Mesenchymal stem cell (in vitro differentiated cells and primary cell): ENCODE data around the gene KBTBD4.

Experiments used
- DNase-seq: peaks from one replicate; pipeline ENCODE4 v3.0.0-alpha.2; 2013
- H2AFZ ChIP-seq: one replicate; pipeline ENCODE4 v1.6.1; 2013; ENCODE audit warnings: low read depth, mild to moderate bottlenecking, control low read depth, inconsistent platforms, low read length, moderate library complexity
- H2AK5ac ChIP-seq: 2 replicates; pipeline ENCODE4 v1.6.1; 2013; ENCODE audit warnings: low read length, moderate library complexity, mild to moderate bottlenecking, inconsistent platforms; ENCODE audit not compliant: severe bottlenecking
- H2BK120ac ChIP-seq: one replicate; pipeline ENCODE4 v1.6.1; 2013; ENCODE audit warnings: low read depth, mild to moderate bottlenecking, inconsistent platforms, low read length, moderate library complexity
- H2BK12ac ChIP-seq, 2 experiments: one replicate each; pipeline ENCODE4 v1.6.1; 2013; ENCODE audit warnings: inconsistent platforms in 2 of 2, low read length in 2 of 2, mild to moderate bottlenecking in 2 of 2, moderate library complexity in 2 of 2, control low read depth in 1 of 2
- H2BK15ac ChIP-seq: one replicate; pipeline ENCODE4 v1.6.1; 2013; ENCODE audit warnings: mild to moderate bottlenecking, low read depth, inconsistent platforms; ENCODE audit not compliant: poor library complexity, severe bottlenecking
- H2BK5ac ChIP-seq: 2 replicates; pipeline ENCODE4 v1.6.1; 2013; ENCODE audit warnings: low read depth, mild to moderate bottlenecking, low read length, control low read depth, inconsistent platforms; ENCODE audit not compliant: poor library complexity, severe bottlenecking
- H3K14ac ChIP-seq, 2 experiments: one replicate each; pipeline ENCODE4 v1.6.1; 2013; ENCODE audit warnings: inconsistent platforms in 2 of 2, low read length in 2 of 2, control low read depth in 1 of 2, mild to moderate bottlenecking in 1 of 2, moderate library complexity in 1 of 2
- H3K18ac ChIP-seq, 2 experiments: one replicate each; pipeline ENCODE4 v1.6.1; 2013; ENCODE audit warnings: inconsistent platforms in 2 of 2, low read length in 2 of 2, control low read depth in 1 of 2, low read depth in 1 of 2, mild to moderate bottlenecking in 1 of 2
- H3K23ac ChIP-seq, 2 experiments: one replicate each; pipeline ENCODE4 v1.6.1; 2013; ENCODE audit warnings: inconsistent platforms in 2 of 2, low read length in 2 of 2, mild to moderate bottlenecking in 2 of 2, moderate library complexity in 2 of 2, control low read depth in 1 of 2
- H3K27ac ChIP-seq: 2 replicates; pipeline ENCODE4 v1.5.1; 2013; ENCODE audit warnings: mild to moderate bottlenecking, moderate library complexity, low read length, control low read depth, inconsistent platforms; ENCODE audit not compliant: poor library complexity, severe bottlenecking
- H3K27me3 ChIP-seq, 2 experiments: 2 replicates each; pipeline versions ENCODE4 v1.6.1 to v1.7.0; 2013; ENCODE audit warnings: low read length in 2 of 2, mild to moderate bottlenecking in 2 of 2, moderate library complexity in 2 of 2, control low read depth in 1 of 2, inconsistent platforms in 1 of 2; ENCODE audit not compliant: control insufficient read depth in 1 of 2, insufficient read depth in 1 of 2
- H3K36me3 ChIP-seq, 2 experiments: 2 replicates each; pipeline versions ENCODE4 v1.6.1 to v1.7.0; 2013; ENCODE audit warnings: low read length in 2 of 2, control low read depth in 1 of 2, inconsistent platforms in 1 of 2, low read depth in 1 of 2, mild to moderate bottlenecking in 1 of 2; ENCODE audit not compliant: insufficient read depth in 2 of 2, control insufficient read depth in 1 of 2
- H3K4ac ChIP-seq, 2 experiments: one replicate each; pipeline ENCODE4 v1.6.1; 2013; ENCODE audit warnings: inconsistent platforms in 2 of 2, low read length in 2 of 2, mild to moderate bottlenecking in 2 of 2, moderate library complexity in 2 of 2, control low read depth in 1 of 2, low read depth in 1 of 2
- H3K4me1 ChIP-seq: 2 replicates; pipeline ENCODE4 v1.6.1; 2013; ENCODE audit warnings: low read depth, low read length, control low read depth; ENCODE audit not compliant: control insufficient read depth, insufficient read depth
- H3K4me2 ChIP-seq: 2 replicates; pipeline ENCODE4 v1.6.1; 2013; ENCODE audit warnings: low read length, mild to moderate bottlenecking, inconsistent platforms; ENCODE audit not compliant: poor library complexity, severe bottlenecking
- H3K4me3 ChIP-seq, 2 experiments: 2 replicates each; pipeline versions ENCODE4 v1.5.1 to v1.7.0; 2013; ENCODE audit warnings: low read length in 2 of 2, mild to moderate bottlenecking in 2 of 2, control low read depth in 1 of 2, low read depth in 1 of 2; ENCODE audit not compliant: insufficient read depth in 1 of 2
- H3K79me1 ChIP-seq: replicated peaks from 2 replicates; pipeline ENCODE4 v1.6.1; 2013; ENCODE audit warnings: mild to moderate bottlenecking, control low read depth, low read length, inconsistent platforms; ENCODE audit not compliant: poor library complexity, severe bottlenecking
- H3K9ac ChIP-seq: 2 replicates; pipeline ENCODE4 v1.7.0; 2013; ENCODE audit warnings: mild to moderate bottlenecking, low read length, moderate library complexity
- H3K9me3 ChIP-seq: 2 replicates; pipeline ENCODE4 v1.7.0; 2013; ENCODE audit warnings: mild to moderate bottlenecking, low read length; ENCODE audit not compliant: control insufficient read depth
- H4K8ac ChIP-seq: one replicate; pipeline ENCODE4 v1.6.1; 2013; ENCODE audit warnings: inconsistent platforms, mild to moderate bottlenecking, low read length, moderate library complexity
- H4K91ac ChIP-seq: one replicate; pipeline ENCODE4 v1.6.1; 2013; ENCODE audit warnings: mild to moderate bottlenecking, low read length, inconsistent platforms
- WGBS: methylation state at CpG from one replicate; pipeline ENCODE4 v1.1.7; 2013; ENCODE audit warnings: mixed read lengths; 5-methylcytosine and 5-hydroxymethylcytosine counted together

Gene KBTBD4

GRCh38 chr11:47591764-47592163 lies 13.0 kb upstream of the KBTBD4 start:
- peaks cover 20% of the 10 kb centered on the region for H3K4me1 ChIP-seq
- no peak for DNase-seq
- H2BK120ac ChIP-seq, result no peak overlapping the region
- H3K36me3 ChIP-seq, result peaks cover 0 to 10% of the 10 kb centered on the region in 2 experiments
- no peak overlapping the region for H3K14ac ChIP-seq
- no peak overlapping the region for H4K91ac ChIP-seq
- no peak overlapping the region for H2BK5ac ChIP-seq
- 12% methylated on average over 7 of the region's 7 CpGs for WGBS
- H3K9ac ChIP-seq, result no peak overlapping the region
- H3K4me3 ChIP-seq, result no peak overlapping the region
- H2BK15ac ChIP-seq, result no peak overlapping the region
- peaks cover 42% of the 10 kb centered on the region in 2 experiments for H3K27me3 ChIP-seq
- H3K27ac ChIP-seq, result no peak overlapping the region
- no peak overlapping the region for H2AK5ac ChIP-seq
- no peaks in the 10 kb centered on the region for H3K9me3 ChIP-seq
- H2AFZ ChIP-seq, result no peak overlapping the region
- H2BK12ac ChIP-seq, result peak overlapping the region in 1 of 2 experiments; percentile 28
- peak overlapping the region in 1 of 2 experiments; percentile 65 for H3K23ac ChIP-seq
- H4K8ac ChIP-seq, result peak overlapping the region; percentile 62
- H3K4me2 ChIP-seq, result no peak overlapping the region
- H3K79me1 ChIP-seq, result no peaks in the 10 kb centered on the region
- H3K4ac ChIP-seq, result peak overlapping the region in 1 of 2 experiments; percentile 30
- no peak overlapping the region for H3K18ac ChIP-seq

- Histone ChIP-seq H2AK5ac (no peak overlapping the region), H3K36me3 (peaks cover under 1 to 16% of the 10 kb centered on the region in 2 experiments), H2BK12ac (no peak overlapping the region), H3K9me3 (no peaks in the 10 kb centered on the region), H3K27ac (no peak overlapping the region), H3K18ac (no peak overlapping the region), H2BK15ac (peak overlapping the region; percentile 9), H2BK120ac (no peak overlapping the region), H3K27me3 (peaks cover 32 to 37% of the 10 kb centered on the region in 2 experiments), H4K8ac (no peak overlapping the region), H3K4me2 (no peak overlapping the region), H3K4me1 (peaks cover 20% of the 10 kb centered on the region), H3K23ac (no peak overlapping the region), H3K9ac (no peak overlapping the region), H3K4ac (no peak overlapping the region), H3K4me3 (peak overlapping the region in 1 of 2 experiments; percentile 10), H3K14ac (no peak overlapping the region), H3K79me1 (no peaks in the 10 kb centered on the region), H2AFZ (no peak overlapping the region), H2BK5ac (no peak overlapping the region), H4K91ac (no peak overlapping the region)
- no peak for DNase-seq
- 98% methylated on average over 120 of the region's 122 CpGs for WGBS
Measured at GRCh38 chr11:47589977-47590861, 11.4 kb upstream of the KBTBD4 start.

GRCh38 chr11:47589584-47589976 lies 10.8 kb upstream of the KBTBD4 start:
- H3K79me1 ChIP-seq, result no peaks in the 10 kb centered on the region
- H2AFZ ChIP-seq, result no peak overlapping the region
- H4K8ac ChIP-seq, result no peak overlapping the region
- H3K9me3 ChIP-seq, result no peaks in the 10 kb centered on the region
- WGBS, result 94% methylated on average over 51 of the region's 51 CpGs
- no peak for DNase-seq
- no peak overlapping the region for H3K14ac ChIP-seq
- peaks cover 20% of the 10 kb centered on the region for H3K4me1 ChIP-seq
- no peak overlapping the region for H3K4me2 ChIP-seq
- H2AK5ac ChIP-seq, result no peak overlapping the region
- no peak overlapping the region for H2BK5ac ChIP-seq
- no peak overlapping the region for H3K9ac ChIP-seq
- no peak overlapping the region for H3K27ac ChIP-seq
- peaks cover 26 to 31% of the 10 kb centered on the region in 2 experiments for H3K27me3 ChIP-seq
- H2BK120ac ChIP-seq, result no peak overlapping the region
- no peak overlapping the region for H2BK12ac ChIP-seq
- H3K4me3 ChIP-seq, result peak overlapping the region in 1 of 2 experiments; percentile 4
- no peak overlapping the region for H2BK15ac ChIP-seq
- no peak overlapping the region for H3K23ac ChIP-seq
- peaks cover 6 to 22% of the 10 kb centered on the region in 2 experiments for H3K36me3 ChIP-seq
- no peak overlapping the region for H3K4ac ChIP-seq
- H4K91ac ChIP-seq, result no peak overlapping the region
- no peak overlapping the region for H3K18ac ChIP-seq

GRCh38 chr11:47589118-47589517 lies 10.3 kb upstream of the KBTBD4 start:
- H3K9ac ChIP-seq, result no peak overlapping the region
- no peak overlapping the region for H3K14ac ChIP-seq
- H3K79me1 ChIP-seq, result no peaks in the 10 kb centered on the region
- H2BK15ac ChIP-seq, result peak overlapping the region; percentile 33
- WGBS, result 96% methylated on average over 7 of the region's 11 CpGs
- H4K8ac ChIP-seq, result no peak overlapping the region
- H3K4me2 ChIP-seq, result no peak overlapping the region
- H2BK5ac ChIP-seq, result no peak overlapping the region
- H3K4me1 ChIP-seq, result peaks cover 16% of the 10 kb centered on the region
- no peak overlapping the region for H2AK5ac ChIP-seq
- H2AFZ ChIP-seq, result no peak overlapping the region
- H3K23ac ChIP-seq, result no peak overlapping the region
- no peak for DNase-seq
- H3K4ac ChIP-seq, result no peak overlapping the region
- no peak overlapping the region for H3K18ac ChIP-seq
- H3K27me3 ChIP-seq, result peaks cover 21 to 26% of the 10 kb centered on the region in 2 experiments
- no peak overlapping the region for H3K4me3 ChIP-seq
- no peaks in the 10 kb centered on the region for H3K9me3 ChIP-seq
- H3K36me3 ChIP-seq, result peaks cover 10 to 26% of the 10 kb centered on the region in 2 experiments
- no peak overlapping the region for H2BK12ac ChIP-seq
- no peak overlapping the region for H4K91ac ChIP-seq
- H3K27ac ChIP-seq, result no peak overlapping the region
- H2BK120ac ChIP-seq, result no peak overlapping the region
